PC-3 (cell line): ENCODE results near the gene NATD1. TPM values are rescaled to one million over a fixed set of nuclear protein-coding genes. Genes with fewer than 3 reads are reported as not detected.

ENCODE experiments used
- ATAC-seq: fragments of 200-7000 bp; cut with Tn5 transposase; 2 replicates; pipeline ENCODE4 v1.9.1; 2020; ENCODE audit warnings: mild to moderate bottlenecking, moderate library complexity
- BruUV-seq: library from RNA; stranded (reverse); fragments of 400-500 nt; replicated peaks from 2 replicates; lab custom pipeline; 2021; lab: Mats Ljungman, UMichigan
- CTCF ChIA-PET: fragments of 300-600 bp; sonication (Branson Sonifier 250); formaldehyde crosslinking; loops from one replicate; lab custom pipeline; 2022; ENCODE audit warnings: antibody characterized with exemption; lab: Charles Lee
- POLR2A ChIA-PET: fragments of 300-600 bp; sonication (Branson Sonifier 250); formaldehyde crosslinking; loops from one replicate; lab custom pipeline; 2022; ENCODE audit warnings: antibody characterized with exemption; ENCODE audit not compliant: unreplicated experiment; lab: Charles Lee
- DNase-seq: peaks from one replicate; pipeline ENCODE4 v3.0.0-alpha.2; 2015
- H2AFZ ChIP-seq: fragments of 300-600 bp; sonication (generic); 2 replicates; pipeline ENCODE4 v1.6.0; 2016; ENCODE audit warnings: antibody characterized with exemption, low read length
- H3F3A ChIP-seq: fragments of 300-600 bp; sonication (generic); one replicate; pipeline ENCODE4 v1.6.0; 2017; ENCODE audit warnings: antibody characterized with exemption, low read length, control low read depth, mild to moderate bottlenecking; ENCODE audit not compliant: unreplicated experiment
- H3K27ac ChIP-seq: fragments of 300-600 bp; sonication (generic); 2 replicates; pipeline ENCODE4 v1.5.1; 2016; ENCODE audit warnings: mild to moderate bottlenecking, low read length
- H3K27me3 ChIP-seq: fragments of 300-600 bp; sonication (generic); 2 replicates; pipeline ENCODE4 v1.6.1; 2016; ENCODE audit warnings: low read length, mixed read lengths
- H3K36me3 ChIP-seq: fragments of 300-600 bp; sonication (generic); 2 replicates; pipeline ENCODE4 v1.6.1; 2016; ENCODE audit warnings: low read depth, mixed run types, low read length, mixed read lengths
- H3K4me1 ChIP-seq: fragments of 300-600 bp; sonication (generic); 2 replicates; pipeline ENCODE4 v1.5.1; 2016; ENCODE audit warnings: low read length; ENCODE audit not compliant: insufficient read depth
- H3K4me2 ChIP-seq: fragments of 300-600 bp; sonication (generic); 2 replicates; pipeline ENCODE4 v1.6.0; 2016; ENCODE audit warnings: low read length
- H3K4me3 ChIP-seq: fragments of 300-600 bp; sonication (generic); 2 replicates; pipeline ENCODE4 v1.5.1; 2016; ENCODE audit warnings: mild to moderate bottlenecking, low read length, mixed read lengths
- H3K79me2 ChIP-seq: fragments of 300-600 bp; sonication (generic); 2 replicates; pipeline ENCODE4 v1.6.1; 2017; ENCODE audit warnings: low read length, mixed read lengths
- H3K9ac ChIP-seq: fragments of 300-600 bp; sonication (generic); 2 replicates; pipeline ENCODE4 v1.6.0; 2016; ENCODE audit warnings: mild to moderate bottlenecking, low read length
- H3K9me2 ChIP-seq: fragments of 300-600 bp; sonication (generic); replicated peaks from 2 replicates; pipeline ENCODE4 v1.6.1; 2016; ENCODE audit warnings: mixed run types, low read length, mixed read lengths
- H3K9me3 ChIP-seq: fragments of 300-600 bp; sonication (generic); 2 replicates; pipeline ENCODE4 v1.6.1; 2016; ENCODE audit warnings: low read length, mixed read lengths
- H4K20me1 ChIP-seq: fragments of 300-600 bp; sonication (generic); 2 replicates; pipeline ENCODE4 v1.6.1; 2016; ENCODE audit warnings: low read length, mixed read lengths
- EZH2 ChIP-seq: fragments of 300-600 bp; sonication (generic); IDR thresholded peaks from one replicate; pipeline ENCODE4 v1.6.1; 2017; ENCODE audit warnings: antibody characterized with exemption, mild to moderate bottlenecking, low read length; ENCODE audit not compliant: unreplicated experiment
- EZH2phosphoT487 ChIP-seq: fragments of 300-600 bp; sonication (generic); IDR thresholded peaks from 2 replicates; pipeline ENCODE4 v1.6.1; 2018; ENCODE audit warnings: mild to moderate bottlenecking, antibody characterized with exemption, low read length, borderline replicate concordance
- intact Hi-C: fragments of 100-400 bp; cut with micrococcal nuclease; formaldehyde crosslinking; loops from 2 replicates; pipeline ENCODE4 v1.9.0; 2023
- total RNA-seq: library from RNA; depleted of rRNA; stranded (reverse); fragments of >200 nt; gene quantifications from 2 replicates; pipeline ENCODE4 v1.2.3, GENCODE V29; 2014
- TF ChIP-seq, protein P1 (sequence below): fragments of 300-600 bp; sonication (generic); conservative IDR thresholded peaks from 2 replicates; pipeline ENCODE4 v1.5.1; 2017; ENCODE audit warnings: antibody characterized with exemption, low read depth, mild to moderate bottlenecking, low read length

NATD1 gene
- total RNA-seq, 1 experiment from 2014 or later, result 0.73 TPM

DNA sequence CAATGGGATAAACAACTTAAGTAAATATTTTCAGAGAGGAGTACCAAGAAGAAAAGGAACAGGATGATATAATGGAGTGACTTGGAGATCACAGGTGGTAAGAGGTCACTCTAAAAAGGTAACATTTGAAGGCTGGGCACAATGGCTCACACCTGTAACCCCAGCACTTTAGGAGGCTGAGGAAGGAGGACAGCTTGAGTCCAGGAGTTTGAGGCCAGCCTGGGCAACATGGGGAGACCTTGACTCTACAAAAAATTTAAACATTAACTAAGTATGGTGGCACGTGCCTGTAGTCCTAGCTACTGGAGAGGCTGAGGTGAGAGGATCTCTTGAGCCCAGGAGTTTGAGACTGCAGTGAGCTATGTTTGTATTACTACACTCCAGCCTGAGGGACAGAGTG, 35.9 kb downstream of the NATD1 start:
- no peak overlapping the region for H2AFZ ChIP-seq
- no peak overlapping the region for H3K4me3 ChIP-seq
- no peak for DNase-seq
- ChIA-PET POLR2A (no interaction called here), CTCF (no interaction called here)
- H3K9me3 ChIP-seq, result no peaks in the 10 kb centered on the region
- intact Hi-C loops, result no loop called here
- no peak for ATAC-seq
- H3K9me2 ChIP-seq, result no peaks in the 10 kb centered on the region
- no TSS peak for BruUV-seq
- H3K27ac ChIP-seq, result no peak overlapping the region
- H4K20me1 ChIP-seq, result peaks cover 11% of the 10 kb centered on the region
- H3K36me3 ChIP-seq, result peaks cover 22% of the 10 kb centered on the region
- H3K27me3 ChIP-seq, result no peaks in the 10 kb centered on the region
- H3K4me1 ChIP-seq, result peaks cover 33% of the 10 kb centered on the region
- peaks cover 76% of the 10 kb centered on the region for H3K79me2 ChIP-seq
- H3F3A ChIP-seq, result no peaks in the 10 kb centered on the region
- peak overlapping the region; percentile 97; the same call in 1 of the 2 replicates for H3K4me2 ChIP-seq
- H3K9ac ChIP-seq, result no peak overlapping the region
- TF ChIP-seq, protein P1, sequence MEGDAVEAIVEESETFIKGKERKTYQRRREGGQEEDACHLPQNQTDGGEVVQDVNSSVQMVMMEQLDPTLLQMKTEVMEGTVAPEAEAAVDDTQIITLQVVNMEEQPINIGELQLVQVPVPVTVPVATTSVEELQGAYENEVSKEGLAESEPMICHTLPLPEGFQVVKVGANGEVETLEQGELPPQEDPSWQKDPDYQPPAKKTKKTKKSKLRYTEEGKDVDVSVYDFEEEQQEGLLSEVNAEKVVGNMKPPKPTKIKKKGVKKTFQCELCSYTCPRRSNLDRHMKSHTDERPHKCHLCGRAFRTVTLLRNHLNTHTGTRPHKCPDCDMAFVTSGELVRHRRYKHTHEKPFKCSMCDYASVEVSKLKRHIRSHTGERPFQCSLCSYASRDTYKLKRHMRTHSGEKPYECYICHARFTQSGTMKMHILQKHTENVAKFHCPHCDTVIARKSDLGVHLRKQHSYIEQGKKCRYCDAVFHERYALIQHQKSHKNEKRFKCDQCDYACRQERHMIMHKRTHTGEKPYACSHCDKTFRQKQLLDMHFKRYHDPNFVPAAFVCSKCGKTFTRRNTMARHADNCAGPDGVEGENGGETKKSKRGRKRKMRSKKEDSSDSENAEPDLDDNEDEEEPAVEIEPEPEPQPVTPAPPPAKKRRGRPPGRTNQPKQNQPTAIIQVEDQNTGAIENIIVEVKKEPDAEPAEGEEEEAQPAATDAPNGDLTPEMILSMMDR, result no peak
- TF ChIP-seq EZH2, result no peak
- TF ChIP-seq EZH2phosphoT487, result no peak

DNA sequence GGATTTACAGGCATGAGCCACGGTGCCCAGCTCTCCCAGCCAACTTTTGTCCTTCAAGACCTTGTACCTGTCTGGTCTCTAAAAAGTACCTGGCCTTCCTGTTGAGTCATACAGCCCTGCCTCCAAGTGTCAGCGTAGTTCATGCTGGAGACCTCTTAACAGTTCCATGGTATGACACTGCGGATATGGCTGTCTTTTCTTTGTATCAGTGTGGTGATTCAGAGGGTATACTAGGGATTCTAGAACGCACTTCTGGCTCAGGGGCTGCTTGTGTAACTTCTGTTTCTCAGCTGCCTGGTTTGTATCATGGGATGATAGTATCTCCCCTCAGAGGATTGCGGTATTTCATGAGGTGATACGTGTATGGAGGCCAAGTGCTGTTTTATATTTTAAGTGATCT, 37.3 kb downstream of the NATD1 start:
- H3K9me3 ChIP-seq, result no peaks in the 10 kb centered on the region
- H3K27ac ChIP-seq, result peak overlapping the region; percentile 83
- H3K9ac ChIP-seq, result no peak overlapping the region
- H3K4me2 ChIP-seq, result peak overlapping the region; percentile 97
- ChIA-PET CTCF (no interaction called here), POLR2A (no interaction called here)
- H3K79me2 ChIP-seq, result peaks cover 90% of the 10 kb centered on the region
- TF ChIP-seq EZH2 (no peak), EZH2phosphoT487 (no peak)
- TF ChIP-seq, protein P1, result no peak
- DNase-seq, result peak; percentile 81
- no peak overlapping the region for H2AFZ ChIP-seq
- H4K20me1 ChIP-seq, result peaks cover 25% of the 10 kb centered on the region
- no TSS peak for BruUV-seq
- H3K36me3 ChIP-seq, result peaks cover 12% of the 10 kb centered on the region
- H3K4me1 ChIP-seq, result peaks cover 46% of the 10 kb centered on the region
- H3K9me2 ChIP-seq, result no peaks in the 10 kb centered on the region
- H3F3A ChIP-seq, result no peaks in the 10 kb centered on the region
- H3K27me3 ChIP-seq, result no peaks in the 10 kb centered on the region
- H3K4me3 ChIP-seq, result peak overlapping the region; percentile 98; the same call in 1 of the 2 replicates
- intact Hi-C loops, result no loop called here
- no peak for ATAC-seq

DNA sequence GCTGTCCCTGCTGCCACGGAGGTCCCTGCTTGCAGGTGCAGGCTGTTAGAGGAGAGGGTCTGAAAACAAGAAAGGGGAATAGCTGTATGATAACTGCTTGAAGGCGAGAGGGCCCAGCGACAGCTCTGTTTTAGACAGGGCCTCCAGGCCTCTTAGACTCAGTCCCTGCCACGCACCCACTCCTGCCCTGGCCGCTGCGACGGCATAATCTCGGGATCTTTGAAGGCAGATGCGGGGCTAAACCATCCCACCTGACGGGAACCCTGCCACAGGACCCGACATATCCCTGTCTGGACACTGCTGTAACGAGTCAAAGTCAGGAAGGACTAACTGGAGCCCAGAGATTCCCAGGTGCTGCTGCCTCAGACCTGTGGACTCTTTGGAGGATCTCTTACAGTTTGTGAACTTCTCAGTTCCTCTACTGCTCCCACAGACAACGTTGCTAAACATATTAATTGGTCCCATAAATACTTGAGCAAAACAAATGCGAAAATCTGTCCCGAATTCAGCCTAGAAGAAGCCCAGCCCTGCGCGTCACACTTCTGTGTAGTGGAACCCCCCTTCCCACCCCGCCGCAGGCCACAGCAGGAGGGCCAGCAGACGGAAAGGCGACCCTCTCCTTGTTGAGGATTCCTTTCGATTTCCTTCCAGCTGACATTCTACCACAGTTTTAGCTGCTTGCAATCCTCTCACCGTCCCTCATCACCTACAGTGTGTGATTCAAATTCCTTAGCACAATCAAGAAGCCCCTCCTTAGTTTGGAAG, 38.3 kb downstream of the NATD1 start:
- Histone ChIP-seq H3K4me2 (peak overlapping the region; percentile 97), H3K9me2 (no peaks in the 10 kb centered on the region), H3F3A (no peaks in the 10 kb centered on the region), H3K27me3 (no peaks in the 10 kb centered on the region), H2AFZ (peak overlapping the region; percentile 65), H3K9me3 (no peaks in the 10 kb centered on the region), H3K79me2 (peaks cover 93% of the 10 kb centered on the region), H3K4me3 (peak overlapping the region; percentile 98), H3K4me1 (peaks cover 46% of the 10 kb centered on the region), H3K9ac (peak overlapping the region; percentile 100), H4K20me1 (peaks cover 35% of the 10 kb centered on the region), H3K36me3 (peaks cover 16% of the 10 kb centered on the region), H3K27ac (peak overlapping the region; percentile 83)
- peak; percentile 11 for DNase-seq
- TF ChIP-seq EZH2, result no peak
- TF ChIP-seq, protein P1, result no peak
- intact Hi-C loops, result loop anchor here (1.0 to 5.0 kb wide), 2 partner anchors 37 to 86 kb away; partner anchors contain the start of gene NATD1
- peak; percentile 3 for ATAC-seq
- POLR2A ChIA-PET, result interaction anchor here (0.7 kb wide), 1 partner anchor 23 kb away, joined by 8 read pairs; no protein-coding TSS in a partner anchor
- CTCF ChIA-PET, result no interaction called here
- BruUV-seq, result TSS peak; percentile 42
